Stimulated activated CD8-positive, alpha-beta memory T cell treated with anti-CD3 and anti-CD28 coated beads, Interleukin-7, amount 100 ng/mL, for 1 hour (primary cell): ENCODE measurements around the gene TEX54.
"Not testable (repeated sequence)": the region's sequence is repeated elsewhere in the genome, so short reads cannot be mapped to it uniquely, and the experiment has no call there.

ENCODE experiments used
- DNase-seq, 2 donors: peaks; one replicate each; pipeline ENCODE4 v3.0.0-alpha.2; 2020; ENCODE audit warnings: low read depth in 2 of 2

Gene TEX54

GRCh38 chr11:62855571-62856332 is 23.1 kb upstream of the TEX54 start:
- peak; percentile 98 for DNase-seq

GRCh38 chr11:62854825-62855570 is 22.4 kb upstream of the TEX54 start:
- DNase-seq, result no peak

GRCh38 chr11:62854013-62854824 is 21.6 kb upstream of the TEX54 start:
- DNase-seq, result no peak

GRCh38 chr11:62853279-62853965 is 20.8 kb upstream of the TEX54 start:
- DNase-seq, result no peak

GRCh38 chr11:62852523-62853188 is 20.0 kb upstream of the TEX54 start:
- no peak for DNase-seq

GRCh38 chr11:62851807-62852522 is 19.3 kb upstream of the TEX54 start:
- no peak for DNase-seq

GRCh38 chr11:62850911-62851806 is 18.5 kb upstream of the TEX54 start:
- no peak for DNase-seq

- no peak for DNase-seq
Observed at GRCh38 chr11:62847767-62848314, 15.2 kb upstream of the TEX54 start.

GRCh38 chr11:62846177-62846576 is 13.5 kb upstream of the TEX54 start:
- DNase-seq, result no peak

GRCh38 chr11:62844154-62844553 is 11.5 kb upstream of the TEX54 start:
- no peak for DNase-seq

GRCh38 chr11:62843466-62843865 is 10.8 kb upstream of the TEX54 start:
- no peak for DNase-seq

GRCh38 chr11:62842891-62843290 is 10.2 kb upstream of the TEX54 start:
- not testable (repeated sequence) for DNase-seq

GRCh38 chr11:62842171-62842741 is 9.6 kb upstream of the TEX54 start:
- no peak for DNase-seq

GRCh38 chr11:62841361-62842170 is 8.9 kb upstream of the TEX54 start:
- DNase-seq, result peak; percentile 66 to 68

GRCh38 chr11:62840721-62841360 is 8.2 kb upstream of the TEX54 start:
- peak; percentile 45 to 46 for DNase-seq

GRCh38 chr11:62839050-62839945 is 6.7 kb upstream of the TEX54 start, which contains the start of gene WDR74:
TSS of gene WDR74 (minus strand) at chr11:62839590. CDS start at chr11:62839570, 20 bp downstream.
- peak; percentile 78 to 80 for DNase-seq
